Activated naive CD4-positive, alpha-beta T cell treated with anti-CD3 and anti-CD28 coated beads, Interleukin-2, amount 10 ng/mL, durations not matched to agents 7 days and 5 days (primary cell): Measurements from ENCODE around the gene DSTYK.
"Not testable (repeated sequence)": the region's sequence is repeated elsewhere in the genome, so short reads cannot be mapped to it uniquely, and the experiment has no call there.

ENCODE experiments used
- CTCF ChIA-PET: fragments of 350-600 bp; sonication (Branson Sonifier 250); formaldehyde crosslinking; loops from one replicate; lab custom pipeline; 2021; ENCODE audit warnings: antibody characterized with exemption; lab: Charles Lee
- DNase-seq: peaks from one replicate; pipeline ENCODE4 v3.0.0-alpha.2; 2020
- H3K27ac Mint-ChIP-seq: one replicate; pipeline ENCODE4 v1.8.0; 2021; ENCODE audit warnings: mild to moderate bottlenecking, moderate library complexity, mixed read lengths
- H3K27me3 Mint-ChIP-seq: one replicate; pipeline ENCODE4 v1.8.0; 2021; ENCODE audit warnings: mild to moderate bottlenecking, mixed read lengths
- H3K36me3 Mint-ChIP-seq: one replicate; pipeline ENCODE4 v1.8.0; 2021; ENCODE audit warnings: mixed read lengths
- H3K4me1 Mint-ChIP-seq: one replicate; pipeline ENCODE4 v1.8.0; 2021; ENCODE audit warnings: mixed read lengths
- H3K4me3 Mint-ChIP-seq: one replicate; pipeline ENCODE4 v1.8.0; 2021; ENCODE audit warnings: mild to moderate bottlenecking, moderate library complexity, mixed read lengths
- H3K9me3 Mint-ChIP-seq: one replicate; pipeline ENCODE4 v1.8.0; 2021; ENCODE audit warnings: mixed read lengths

Gene DSTYK

DNA sequence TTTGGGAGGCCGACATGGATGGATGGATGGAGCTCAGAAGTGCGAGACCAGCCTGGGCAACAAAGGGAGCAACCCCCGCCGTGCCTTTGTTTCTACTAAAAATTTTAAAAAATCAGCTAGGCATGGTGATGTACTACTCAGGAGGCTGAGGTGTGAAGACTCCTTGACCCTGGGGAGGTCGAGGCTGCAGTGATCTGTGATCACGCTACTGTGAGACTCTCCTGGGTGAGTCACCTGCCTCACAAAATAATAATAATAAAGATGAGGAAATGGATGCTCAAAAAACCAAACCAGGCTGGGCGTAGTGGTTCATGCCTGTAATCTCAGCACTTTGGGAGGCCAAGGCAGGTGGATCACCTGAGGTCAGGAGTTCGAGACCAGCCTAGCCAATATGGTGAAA lies 19.2 kb downstream of the DSTYK start:
- H3K4me1 Mint-ChIP-seq, result peaks cover 21% of the 10 kb centered on the region
- H3K4me3 Mint-ChIP-seq, result no peak overlapping the region
- CTCF ChIA-PET, result no interaction called here
- no peak overlapping the region for H3K27ac Mint-ChIP-seq
- peaks cover 5% of the 10 kb centered on the region for H3K9me3 Mint-ChIP-seq
- no peaks in the 10 kb centered on the region for H3K27me3 Mint-ChIP-seq
- H3K36me3 Mint-ChIP-seq, result peaks cover 24% of the 10 kb centered on the region
- DNase-seq, result no peak

DNA sequence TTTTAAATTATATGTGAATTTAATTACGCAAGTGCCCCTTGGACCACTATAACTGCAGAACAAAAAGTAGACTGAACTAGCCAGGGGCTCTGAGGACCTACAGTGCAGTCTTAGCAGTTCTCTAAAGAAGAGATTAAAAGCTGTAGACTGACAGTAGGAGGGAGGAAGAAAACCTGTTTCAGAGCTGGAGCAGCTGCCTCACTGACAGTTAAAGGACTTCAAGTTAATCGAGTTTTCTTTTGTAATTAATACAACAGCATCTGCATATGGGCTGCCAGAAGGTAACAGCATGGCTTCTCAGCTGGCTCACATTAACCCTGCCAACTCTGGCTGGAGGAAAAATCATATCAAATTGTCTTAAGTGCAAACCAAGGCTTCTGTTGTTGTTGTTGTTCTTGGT lies 19.9 kb downstream of the DSTYK start:
- Mint-ChIP-seq H3K4me1 (peaks cover 26% of the 10 kb centered on the region), H3K9me3 (peaks cover 5% of the 10 kb centered on the region), H3K27ac (no peak overlapping the region), H3K27me3 (no peaks in the 10 kb centered on the region), H3K36me3 (peaks cover 28% of the 10 kb centered on the region), H3K4me3 (no peak overlapping the region)
- CTCF ChIA-PET, result no interaction called here
- DNase-seq, result no peak

DNA sequence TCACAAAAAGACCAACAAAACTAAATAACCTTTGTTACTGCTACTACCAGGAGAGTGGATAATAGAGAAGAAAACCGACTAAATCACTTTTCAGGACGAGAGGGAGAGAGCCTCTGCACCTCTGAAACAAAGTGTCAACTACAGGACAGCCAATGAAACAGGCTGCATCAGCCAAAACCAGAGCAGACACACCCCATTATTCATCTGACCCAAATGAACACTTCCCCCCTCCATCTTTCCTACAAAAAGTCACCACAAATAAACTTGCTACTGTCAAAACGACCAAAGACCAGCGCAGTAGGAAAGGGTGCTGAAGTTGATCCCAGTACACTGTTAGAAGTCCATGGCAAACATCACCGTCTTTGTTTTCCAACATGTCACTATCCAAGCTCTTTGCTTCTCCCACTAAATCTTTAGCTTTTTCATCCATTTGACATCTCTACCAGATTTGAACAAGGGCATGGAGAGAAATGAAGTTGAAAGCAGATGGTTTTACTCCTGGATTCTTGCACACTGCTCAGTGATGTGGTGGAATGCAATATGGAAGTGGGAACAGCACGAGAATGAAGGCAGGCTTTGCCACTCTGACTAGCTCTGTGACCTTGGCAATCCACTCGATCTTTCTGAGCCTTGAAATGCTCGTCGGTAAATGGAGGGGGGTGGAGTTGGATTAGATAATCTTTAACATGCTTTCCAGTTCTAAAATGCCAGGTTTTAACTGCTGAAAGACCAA lies 20.5 kb downstream of the DSTYK start:
- CTCF ChIA-PET, result interaction anchor here (1.0 kb wide), 1 partner anchor 47 kb away, joined by 3 read pairs; no protein-coding TSS in a partner anchor
- no peak for DNase-seq

DNA sequence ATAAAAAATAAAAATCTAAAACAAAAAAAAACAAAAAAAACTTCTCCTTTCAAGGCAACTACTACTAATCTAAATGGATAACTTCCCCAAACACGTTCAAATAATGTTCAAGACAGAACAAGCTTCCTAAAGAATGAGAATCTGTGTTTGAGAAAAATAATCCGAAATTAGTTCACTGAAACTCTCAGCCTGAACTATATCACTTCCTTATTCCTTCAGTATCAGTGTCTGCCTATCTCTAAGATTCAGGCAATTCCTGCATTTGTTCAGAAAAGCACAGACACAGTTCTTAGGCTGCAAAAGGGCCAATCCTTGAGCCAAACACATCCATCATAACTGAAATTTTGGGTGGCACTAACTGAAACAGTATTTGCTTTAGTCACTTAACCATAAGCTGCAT lies 22.4 kb downstream of the DSTYK start:
- no peak overlapping the region for H3K4me3 Mint-ChIP-seq
- CTCF ChIA-PET, result interaction anchor here (1.0 kb wide), 1 partner anchor 10 kb away, joined by 3 read pairs; no protein-coding TSS in a partner anchor
- no peak overlapping the region for H3K27ac Mint-ChIP-seq
- peaks cover 25% of the 10 kb centered on the region for H3K36me3 Mint-ChIP-seq
- H3K27me3 Mint-ChIP-seq, result no peaks in the 10 kb centered on the region
- peaks cover 4% of the 10 kb centered on the region for H3K9me3 Mint-ChIP-seq
- peaks cover 48% of the 10 kb centered on the region for H3K4me1 Mint-ChIP-seq
- DNase-seq, result no peak

More for the DNA sequence above, 20.5 kb downstream of the DSTYK start:
- Mint-ChIP-seq H3K4me3 (no peak overlapping the region), H3K36me3 (peaks cover 32% of the 10 kb centered on the region), H3K27me3 (no peaks in the 10 kb centered on the region), H3K27ac (no peak overlapping the region), H3K9me3 (peaks cover 5% of the 10 kb centered on the region), H3K4me1 (peaks cover 32% of the 10 kb centered on the region)

DNA sequence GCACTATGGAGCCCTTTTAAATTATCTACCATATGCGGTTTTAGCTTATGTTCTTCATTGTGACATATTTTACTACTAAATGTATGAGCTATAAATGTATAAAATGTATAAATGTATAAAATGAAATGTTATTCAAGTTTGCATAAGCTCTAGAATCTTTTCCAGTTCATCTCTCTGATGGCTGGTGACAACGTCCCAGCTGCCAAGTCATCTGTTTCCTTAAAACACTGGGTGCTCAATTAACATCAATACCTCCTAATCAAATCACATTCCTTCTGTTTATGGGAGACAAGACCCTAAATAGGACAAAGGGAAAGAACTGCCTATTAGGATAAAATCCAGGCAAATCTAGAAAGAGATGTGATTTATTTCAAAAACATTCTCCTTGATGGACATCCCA lies 22.9 kb downstream of the DSTYK start:
- no peaks in the 10 kb centered on the region for H3K27me3 Mint-ChIP-seq
- H3K27ac Mint-ChIP-seq, result no peak overlapping the region
- DNase-seq, result no peak
- H3K36me3 Mint-ChIP-seq, result peaks cover 25% of the 10 kb centered on the region
- CTCF ChIA-PET, result interaction anchor here (1.0 kb wide), 1 partner anchor 11 kb away, joined by 3 read pairs; no protein-coding TSS in a partner anchor
- H3K9me3 Mint-ChIP-seq, result peaks cover 2% of the 10 kb centered on the region
- no peak overlapping the region for H3K4me3 Mint-ChIP-seq
- peaks cover 53% of the 10 kb centered on the region for H3K4me1 Mint-ChIP-seq

DNA sequence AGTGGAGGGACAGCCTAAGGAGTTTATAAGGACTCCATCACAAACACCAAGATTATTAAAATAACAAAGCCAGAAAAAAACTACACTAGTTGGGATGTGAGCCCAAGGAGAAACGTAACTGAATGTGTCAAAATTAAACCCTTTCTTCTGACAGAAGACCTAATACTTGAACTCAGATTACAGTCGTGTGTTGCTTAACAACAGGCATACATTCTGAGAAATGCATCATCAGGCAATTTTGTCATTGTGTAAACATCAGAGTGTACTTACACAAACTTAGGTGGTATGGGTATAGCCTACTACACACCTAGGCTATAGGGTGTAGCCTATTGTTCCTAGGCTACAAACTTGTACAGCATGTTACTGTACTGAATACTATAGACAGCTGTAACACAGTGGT lies 23.4 kb downstream of the DSTYK start:
- no peak overlapping the region for H3K27ac Mint-ChIP-seq
- CTCF ChIA-PET, result interaction anchor here (1.0 kb wide), 1 partner anchor 11 kb away, joined by 3 read pairs; no protein-coding TSS in a partner anchor
- H3K4me1 Mint-ChIP-seq, result peaks cover 58% of the 10 kb centered on the region
- no peak overlapping the region for H3K4me3 Mint-ChIP-seq
- H3K36me3 Mint-ChIP-seq, result peaks cover 29% of the 10 kb centered on the region
- no peaks in the 10 kb centered on the region for H3K9me3 Mint-ChIP-seq
- no peaks in the 10 kb centered on the region for H3K27me3 Mint-ChIP-seq
- no peak for DNase-seq

DNA sequence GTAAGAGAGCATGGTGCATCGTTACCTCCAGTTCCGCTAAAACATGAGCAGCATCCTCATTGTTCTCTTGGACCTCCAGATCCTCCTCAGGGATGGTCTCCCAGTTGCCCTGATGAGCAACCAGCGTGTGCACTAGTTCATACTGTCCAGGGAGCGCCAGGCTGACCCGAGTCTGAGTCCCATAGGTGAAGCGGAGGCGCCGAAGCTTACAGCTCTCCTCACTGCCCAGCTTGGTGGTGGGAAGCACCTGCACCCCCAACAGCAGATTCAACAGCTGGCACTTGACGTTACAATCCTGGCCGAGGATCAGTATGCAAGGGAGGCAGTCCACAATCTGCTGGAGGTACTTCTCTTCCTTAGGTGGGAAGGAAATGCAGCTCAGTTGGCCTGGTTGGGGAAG lies 24.1 kb downstream of the DSTYK start:
- Mint-ChIP-seq H3K4me1 (peaks cover 63% of the 10 kb centered on the region), H3K27me3 (no peaks in the 10 kb centered on the region), H3K9me3 (no peaks in the 10 kb centered on the region), H3K4me3 (no peak overlapping the region), H3K27ac (no peak overlapping the region), H3K36me3 (peaks cover 34% of the 10 kb centered on the region)
- DNase-seq, result no peak
- CTCF ChIA-PET, result interaction anchor here (0.7 to 1.8 kb wide), 3 partner anchors 12 to 73 kb away, joined by 3 to 5 read pairs (median 3); no protein-coding TSS in a partner anchor

DNA sequence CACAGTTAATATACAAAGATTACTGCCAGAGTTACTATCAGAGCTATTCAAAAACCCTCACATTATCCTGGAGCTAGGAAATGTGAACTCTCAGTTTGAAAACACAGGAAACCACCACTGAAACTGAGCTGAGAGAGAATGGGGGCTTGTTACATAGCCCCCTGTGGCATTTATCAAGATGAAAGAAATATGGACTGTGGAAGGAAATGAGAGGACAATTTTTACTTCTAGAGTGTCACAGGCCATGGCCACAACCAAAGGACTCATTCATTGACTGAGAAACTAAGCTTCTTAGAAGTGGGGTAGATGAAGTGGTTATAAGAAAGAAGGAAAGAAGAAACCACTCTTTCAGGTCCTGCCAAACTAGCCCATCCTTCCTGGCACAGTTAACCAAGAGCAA lies 25.3 kb downstream of the DSTYK start:
- peak overlapping the region; percentile 56 for H3K27ac Mint-ChIP-seq
- H3K4me3 Mint-ChIP-seq, result no peak overlapping the region
- peaks cover 63% of the 10 kb centered on the region for H3K4me1 Mint-ChIP-seq
- no peaks in the 10 kb centered on the region for H3K9me3 Mint-ChIP-seq
- H3K27me3 Mint-ChIP-seq, result no peaks in the 10 kb centered on the region
- peaks cover 30% of the 10 kb centered on the region for H3K36me3 Mint-ChIP-seq
- CTCF ChIA-PET, result interaction anchor here (0.7 to 1.8 kb wide), 5 partner anchors 12 to 70 kb away, joined by 3 to 5 read pairs (median 4); no protein-coding TSS in a partner anchor
- DNase-seq, result no peak

DNA sequence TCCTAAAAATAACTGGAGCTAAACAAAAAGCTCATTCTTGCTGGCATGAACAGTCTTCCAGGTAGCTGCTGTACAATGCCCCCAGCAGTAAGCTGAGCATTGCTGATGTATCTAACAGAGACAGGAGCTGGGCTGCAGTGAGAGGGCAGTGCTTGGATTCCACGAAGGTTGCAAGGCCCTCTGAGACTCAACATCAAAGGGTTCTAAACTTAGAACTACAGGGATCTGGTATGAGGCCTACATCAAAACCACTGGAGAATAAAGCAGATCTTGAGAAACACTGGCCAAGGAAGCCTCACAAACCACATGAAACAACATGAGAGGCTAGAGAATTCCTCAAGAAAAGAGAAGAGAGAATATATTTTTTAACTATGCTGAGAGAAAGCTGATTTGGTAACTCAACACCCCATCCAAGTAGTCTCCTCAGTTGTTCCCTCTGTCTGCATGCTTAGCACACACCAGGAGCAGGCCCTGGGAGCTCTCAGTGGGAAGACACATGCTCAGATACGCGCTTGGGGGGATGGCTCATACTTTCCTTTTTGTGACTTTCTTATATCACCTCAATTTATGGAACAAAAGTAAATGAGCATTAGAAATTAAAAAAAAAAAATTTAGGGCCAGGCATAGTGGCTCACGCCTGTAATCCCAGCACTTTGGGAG lies 27.7 kb downstream of the DSTYK start:
- no peaks in the 10 kb centered on the region for H3K27me3 Mint-ChIP-seq
- CTCF ChIA-PET, result interaction anchor here (1.0 kb wide), 1 partner anchor 14 kb away, joined by 3 read pairs; no protein-coding TSS in a partner anchor
- H3K27ac Mint-ChIP-seq, result peak overlapping the region; percentile 15
- peaks cover 32% of the 10 kb centered on the region for H3K36me3 Mint-ChIP-seq
- DNase-seq, result no peak
- H3K9me3 Mint-ChIP-seq, result no peaks in the 10 kb centered on the region
- peaks cover 56% of the 10 kb centered on the region for H3K4me1 Mint-ChIP-seq
- H3K4me3 Mint-ChIP-seq, result no peak overlapping the region

DNA sequence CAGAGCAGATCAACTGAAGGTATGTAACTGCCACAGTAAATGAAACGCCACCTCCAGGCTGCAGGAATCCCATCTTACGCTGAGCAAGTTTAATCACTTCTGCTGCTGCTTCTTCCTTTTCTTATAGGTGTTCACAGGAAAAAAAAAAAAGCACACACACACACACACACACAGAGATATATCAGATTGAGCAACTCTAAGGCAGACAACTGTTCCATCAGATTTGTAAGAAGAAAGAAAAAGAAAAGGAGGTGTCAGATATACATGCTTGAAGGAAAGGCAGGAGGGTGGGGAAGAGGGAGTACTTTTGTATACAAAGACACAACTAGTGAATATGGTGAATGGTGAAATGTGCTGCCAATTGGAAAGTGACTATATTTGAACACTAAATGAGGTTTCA lies 28.6 kb downstream of the DSTYK start:
- Mint-ChIP-seq H3K9me3 (no peaks in the 10 kb centered on the region), H3K27me3 (no peaks in the 10 kb centered on the region), H3K4me3 (no peak overlapping the region), H3K36me3 (peaks cover 31% of the 10 kb centered on the region), H3K4me1 (peaks cover 54% of the 10 kb centered on the region), H3K27ac (no peak overlapping the region)
- CTCF ChIA-PET, result interaction anchor here (1.0 kb wide), 1 partner anchor 15 kb away, joined by 3 read pairs; no protein-coding TSS in a partner anchor
- DNase-seq, result no peak

DNA sequence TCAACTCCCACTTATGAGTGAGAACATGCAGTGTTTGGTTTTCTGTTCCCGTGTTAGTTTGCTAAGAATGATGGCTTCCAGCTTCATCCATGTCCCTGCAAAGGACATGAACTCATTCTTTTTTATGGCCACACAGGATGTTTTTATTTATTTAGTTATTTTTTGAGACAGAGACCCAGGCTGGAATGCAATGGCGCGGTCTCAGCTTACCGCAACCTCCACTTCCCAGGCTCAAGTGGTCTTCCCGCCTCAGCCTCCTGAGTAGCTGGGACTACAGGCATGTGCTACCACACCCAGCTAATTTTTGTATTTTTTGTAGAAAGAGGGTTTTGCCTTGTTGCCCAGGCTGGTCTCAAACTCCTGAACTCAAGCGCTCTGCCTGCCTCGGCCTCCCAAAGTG lies 31.2 kb downstream of the DSTYK start:
- not testable (repeated sequence) for H3K27me3 Mint-ChIP-seq, H3K9me3 Mint-ChIP-seq, H3K4me3 Mint-ChIP-seq, H3K27ac Mint-ChIP-seq, DNase-seq
- H3K4me1 Mint-ChIP-seq, result peaks cover 28% of the 10 kb centered on the region
- H3K36me3 Mint-ChIP-seq, result peaks cover 18% of the 10 kb centered on the region
- CTCF ChIA-PET, result interaction anchor here (1.1 kb wide), 1 partner anchor 39 kb away, joined by 3 read pairs; no protein-coding TSS in a partner anchor

DNA sequence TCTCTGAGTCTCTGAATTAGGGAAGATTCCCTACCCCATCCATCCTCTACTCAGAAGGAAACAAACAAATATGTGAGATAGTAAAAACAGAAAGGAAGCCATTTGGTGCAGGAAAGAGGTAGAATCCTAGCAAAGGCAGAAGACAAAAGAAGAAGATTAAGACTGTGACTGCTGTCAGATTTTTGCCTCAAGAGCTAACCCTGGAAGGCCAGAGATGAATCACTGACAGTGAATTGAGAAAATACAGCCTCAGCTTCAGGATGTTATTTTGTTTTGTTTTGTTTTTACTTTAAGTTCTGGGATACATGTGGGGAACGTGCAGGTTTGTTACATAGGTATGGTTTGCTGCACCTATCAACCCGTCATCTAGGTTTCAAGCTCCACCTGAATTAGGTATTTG lies 31.7 kb downstream of the DSTYK start:
- no peak overlapping the region for H3K27ac Mint-ChIP-seq
- no peaks in the 10 kb centered on the region for H3K9me3 Mint-ChIP-seq
- H3K27me3 Mint-ChIP-seq, result no peaks in the 10 kb centered on the region
- H3K4me1 Mint-ChIP-seq, result peaks cover 27% of the 10 kb centered on the region
- H3K36me3 Mint-ChIP-seq, result peaks cover 18% of the 10 kb centered on the region
- H3K4me3 Mint-ChIP-seq, result no peak overlapping the region
- DNase-seq, result no peak
- CTCF ChIA-PET, result interaction anchor here (1.1 kb wide), 1 partner anchor 38 kb away, joined by 3 read pairs; no protein-coding TSS in a partner anchor

DNA sequence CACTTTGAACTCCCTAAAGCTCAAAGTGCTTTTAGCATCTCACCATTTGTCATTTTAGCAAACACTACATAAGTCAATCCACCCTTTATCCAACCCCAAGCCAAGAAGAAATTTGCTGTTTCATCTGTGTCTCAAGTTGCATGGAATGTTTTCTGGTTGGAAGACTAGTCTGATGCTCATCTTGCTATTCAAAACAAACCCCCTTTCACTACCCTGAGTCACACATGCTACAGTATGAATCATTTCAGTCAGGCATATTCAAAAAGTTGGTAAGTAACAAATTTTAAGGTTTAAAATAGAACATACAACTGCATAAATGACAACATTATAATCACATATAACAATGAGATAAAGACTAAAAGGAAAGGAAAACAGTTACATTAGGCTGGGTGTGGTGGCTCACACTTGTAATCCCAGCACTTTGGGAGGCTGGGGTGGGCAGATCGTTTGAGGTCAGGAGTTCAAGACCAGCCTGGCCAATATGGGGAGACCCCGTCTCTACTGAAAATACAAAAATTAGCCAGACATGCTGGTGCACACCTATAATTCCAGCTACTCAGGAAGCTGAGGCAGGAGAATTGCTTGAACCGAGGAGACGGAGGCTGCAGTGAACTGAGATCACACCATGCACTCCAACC lies 38.7 kb downstream of the DSTYK start:
- no peak overlapping the region for H3K27ac Mint-ChIP-seq
- CTCF ChIA-PET, result no interaction called here
- no peaks in the 10 kb centered on the region for H3K9me3 Mint-ChIP-seq
- no peaks in the 10 kb centered on the region for H3K27me3 Mint-ChIP-seq
- no peak overlapping the region for H3K4me3 Mint-ChIP-seq
- no peak for DNase-seq
- peaks cover 29% of the 10 kb centered on the region for H3K4me1 Mint-ChIP-seq
- peaks cover 27% of the 10 kb centered on the region for H3K36me3 Mint-ChIP-seq

DNA sequence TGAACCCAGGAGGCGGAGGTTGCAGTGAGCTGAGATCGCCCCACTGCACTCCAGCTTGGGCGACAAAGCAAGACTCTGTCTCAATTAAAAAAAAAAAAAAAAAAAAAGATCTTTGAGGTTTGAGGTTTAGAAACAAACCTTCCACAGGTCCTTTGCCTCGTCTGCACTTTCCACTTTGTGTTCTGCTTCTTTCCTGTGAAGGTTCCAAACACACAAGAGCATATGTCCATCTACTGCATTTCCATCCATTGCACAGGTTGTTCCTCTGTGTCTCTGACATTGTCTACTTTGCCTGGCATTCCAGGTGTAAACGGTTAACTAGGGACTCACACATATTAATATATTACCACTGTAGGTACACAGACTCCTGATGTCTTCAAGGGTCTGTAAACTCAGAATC lies 40.1 kb downstream of the DSTYK start:
- DNase-seq, result peak; percentile 22
- Mint-ChIP-seq H3K27ac (no peak overlapping the region), H3K36me3 (peaks cover 31% of the 10 kb centered on the region), H3K27me3 (no peaks in the 10 kb centered on the region), H3K9me3 (no peaks in the 10 kb centered on the region), H3K4me3 (no peak overlapping the region), H3K4me1 (peaks cover 29% of the 10 kb centered on the region)
- CTCF ChIA-PET, result interaction anchor here (0.6 kb wide), 1 partner anchor 89 kb away, joined by 3 read pairs; no protein-coding TSS in a partner anchor
